Upper lobe of right lung (tissue), 1 donor: ENCODE results near the gene OR7G3. TPM values are rescaled to one million over a fixed set of nuclear protein-coding genes. Genes with fewer than 3 reads are reported as not detected.
A peak's percentile ranks its signal among the peaks of the same experiment; 100 is the strongest.

Source experiments
- ATAC-seq: fragments of 200-7000 bp; cut with Tn5 transposase; one replicate; pipeline ENCODE4 v1.9.1; 2020; ENCODE audit warnings: mild to moderate bottlenecking, moderate library complexity
- DNase-seq: peaks from one replicate; pipeline ENCODE4 v3.0.0-alpha.2; 2020
- H3K27ac ChIP-seq: fragments of 200-600 bp; one replicate; pipeline ENCODE4 v1.8.0; 2022
- H3K27me3 ChIP-seq: fragments of 200-600 bp; one replicate; pipeline ENCODE4 v1.8.0; 2022; ENCODE audit warnings: mild to moderate bottlenecking
- H3K36me3 ChIP-seq: fragments of 200-600 bp; one replicate; pipeline ENCODE4 v1.8.0; 2022
- H3K4me1 ChIP-seq: fragments of 200-600 bp; one replicate; pipeline ENCODE4 v1.8.0; 2022
- H3K4me3 ChIP-seq: fragments of 200-600 bp; one replicate; pipeline ENCODE4 v1.8.0; 2022; ENCODE audit warnings: mild to moderate bottlenecking
- H3K9me3 ChIP-seq: fragments of 200-600 bp; one replicate; pipeline ENCODE4 v1.8.0; 2022
- intact Hi-C: fragments of 100-400 bp; cut with DNase I; formaldehyde crosslinking; loops from one replicate; pipeline ENCODE4 v1.11.0; 2022
- total RNA-seq: library from RNA; stranded (reverse); fragmentation: NEBNext Ultra II Directional; extraction: Animal tissue kit (Norgen Biotek cat#: 25700); gene quantifications from one replicate; pipeline ENCODE4 v1.2.1, GENCODE V29; 2021
- TF ChIP-seq, protein P1 (sequence below): fragments of 200-600 bp; IDR thresholded peaks from one replicate; pipeline ENCODE4 v1.8.0; 2022; ENCODE audit warnings: antibody characterized with exemption
- donor health status: DM: no; HTN: yes; CAD: no; lungs with severe emphysema.

Gene OR7G3
- total RNA-seq, 1 donor from 2014 or later = not detected

DNA sequence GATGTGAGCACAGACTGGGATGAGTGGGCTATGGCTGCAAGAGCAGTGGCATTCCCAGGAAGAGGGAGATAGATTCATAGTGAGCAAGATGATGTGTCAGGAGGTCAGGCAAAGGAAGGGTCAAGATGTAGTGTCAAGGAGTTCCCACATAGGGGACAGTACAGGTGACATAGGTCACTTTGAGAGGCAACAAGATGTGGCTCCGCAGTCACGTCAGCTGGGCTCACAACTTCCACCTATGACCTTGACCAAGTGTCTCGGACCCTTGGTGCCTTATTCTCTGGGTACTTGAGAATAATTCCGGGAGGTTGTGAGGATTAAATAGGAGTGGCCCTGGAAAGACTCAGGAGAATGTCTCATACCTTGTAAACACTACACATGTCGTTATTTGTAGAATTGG, 23.9 kb upstream of the OR7G3 start:
- Histone ChIP-seq H3K4me1 (no peaks in the 10 kb centered on the region), H3K27me3 (no peaks in the 10 kb centered on the region), H3K27ac (no peak overlapping the region), H3K4me3 (no peak overlapping the region), H3K9me3 (peaks cover 22% of the 10 kb centered on the region), H3K36me3 (no peaks in the 10 kb centered on the region)
- intact Hi-C loops = no loop called here
- DNase-seq = no peak
- no peak for ATAC-seq
- TF ChIP-seq, protein P1, sequence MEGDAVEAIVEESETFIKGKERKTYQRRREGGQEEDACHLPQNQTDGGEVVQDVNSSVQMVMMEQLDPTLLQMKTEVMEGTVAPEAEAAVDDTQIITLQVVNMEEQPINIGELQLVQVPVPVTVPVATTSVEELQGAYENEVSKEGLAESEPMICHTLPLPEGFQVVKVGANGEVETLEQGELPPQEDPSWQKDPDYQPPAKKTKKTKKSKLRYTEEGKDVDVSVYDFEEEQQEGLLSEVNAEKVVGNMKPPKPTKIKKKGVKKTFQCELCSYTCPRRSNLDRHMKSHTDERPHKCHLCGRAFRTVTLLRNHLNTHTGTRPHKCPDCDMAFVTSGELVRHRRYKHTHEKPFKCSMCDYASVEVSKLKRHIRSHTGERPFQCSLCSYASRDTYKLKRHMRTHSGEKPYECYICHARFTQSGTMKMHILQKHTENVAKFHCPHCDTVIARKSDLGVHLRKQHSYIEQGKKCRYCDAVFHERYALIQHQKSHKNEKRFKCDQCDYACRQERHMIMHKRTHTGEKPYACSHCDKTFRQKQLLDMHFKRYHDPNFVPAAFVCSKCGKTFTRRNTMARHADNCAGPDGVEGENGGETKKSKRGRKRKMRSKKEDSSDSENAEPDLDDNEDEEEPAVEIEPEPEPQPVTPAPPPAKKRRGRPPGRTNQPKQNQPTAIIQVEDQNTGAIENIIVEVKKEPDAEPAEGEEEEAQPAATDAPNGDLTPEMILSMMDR = no peak

DNA sequence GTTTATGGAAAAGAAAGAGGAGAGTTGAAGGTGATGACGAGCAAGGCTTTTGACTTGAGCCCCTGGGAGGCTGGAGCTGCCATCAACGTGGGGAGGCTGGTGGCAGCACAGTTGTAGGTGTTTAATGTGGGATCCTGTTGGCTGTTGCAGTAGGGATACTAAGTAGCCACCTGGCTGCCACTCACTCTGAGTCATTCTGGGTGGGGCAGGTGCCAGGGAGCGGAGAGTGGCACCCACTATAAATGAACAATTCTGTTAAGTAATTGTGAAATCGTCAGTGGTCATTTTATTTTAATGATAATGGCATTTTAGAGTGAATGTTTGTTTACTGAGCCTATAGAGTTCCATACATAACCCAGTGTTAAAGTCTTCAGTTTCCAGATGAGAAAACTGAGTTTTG, 23.2 kb upstream of the OR7G3 start:
- Histone ChIP-seq H3K9me3 (peaks cover 26% of the 10 kb centered on the region), H3K36me3 (no peaks in the 10 kb centered on the region), H3K4me3 (no peak overlapping the region), H3K4me1 (no peaks in the 10 kb centered on the region), H3K27ac (no peak overlapping the region), H3K27me3 (no peaks in the 10 kb centered on the region)
- no peak for DNase-seq
- no peak for ATAC-seq
- TF ChIP-seq, protein P1 = no peak
- intact Hi-C loops = no loop called here

DNA sequence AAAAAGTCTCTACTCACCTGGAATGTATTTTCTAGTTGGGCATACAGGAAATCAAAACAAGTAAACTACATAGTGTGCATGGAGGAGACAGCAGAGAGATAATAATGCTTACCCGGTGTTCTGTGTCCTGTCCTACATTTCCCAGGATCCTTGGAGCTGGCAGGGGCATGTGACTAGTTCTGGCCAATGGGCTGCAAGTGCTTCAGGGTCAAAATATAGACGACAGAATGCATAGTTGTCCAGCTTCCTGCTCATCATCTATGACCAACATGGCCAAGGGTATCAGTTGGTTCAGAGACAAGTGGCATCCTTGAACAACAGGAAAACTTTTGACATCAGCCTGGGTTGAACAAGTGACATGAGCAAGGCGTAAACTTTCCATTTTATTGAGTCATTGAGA, 21.9 kb upstream of the OR7G3 start:
- intact Hi-C loops = no loop called here
- no peak for ATAC-seq
- peaks cover 23% of the 10 kb centered on the region for H3K9me3 ChIP-seq

DNA sequence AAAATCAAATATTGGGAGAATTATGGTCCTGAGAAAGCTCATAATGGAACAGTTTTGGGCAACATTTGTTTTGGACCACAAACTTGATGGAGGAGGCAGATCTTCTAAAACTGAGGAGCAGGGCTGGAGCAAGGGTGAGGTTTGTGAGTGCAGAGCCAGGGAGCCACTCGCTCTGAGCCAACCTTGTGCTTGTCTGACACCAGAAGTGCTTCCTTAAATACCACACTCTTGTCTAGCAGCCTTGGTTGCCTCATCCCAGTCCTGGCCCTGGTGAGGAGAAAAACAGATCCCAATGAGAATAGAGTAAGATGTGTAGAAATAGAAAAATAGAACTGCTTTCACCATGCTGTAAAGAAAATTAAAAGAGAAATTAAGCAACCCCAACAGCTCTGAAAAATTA, 20.1 kb upstream of the OR7G3 start:
- intact Hi-C loops = no loop called here
- no peak for DNase-seq
- TF ChIP-seq, protein P1 = no peak
- H3K36me3 ChIP-seq = no peaks in the 10 kb centered on the region
- peaks cover 6% of the 10 kb centered on the region for H3K4me1 ChIP-seq
- peaks cover 11% of the 10 kb centered on the region for H3K9me3 ChIP-seq
- H3K27ac ChIP-seq = no peak overlapping the region
- no peaks in the 10 kb centered on the region for H3K27me3 ChIP-seq
- no peak overlapping the region for H3K4me3 ChIP-seq
- peak; percentile 24 for ATAC-seq

More for the DNA sequence above, 21.9 kb upstream of the OR7G3 start:
- TF ChIP-seq, protein P1 = no peak
- Histone ChIP-seq H3K27ac (no peak overlapping the region), H3K4me1 (no peaks in the 10 kb centered on the region), H3K36me3 (no peaks in the 10 kb centered on the region), H3K27me3 (no peaks in the 10 kb centered on the region), H3K4me3 (no peak overlapping the region)
- DNase-seq = no peak

DNA sequence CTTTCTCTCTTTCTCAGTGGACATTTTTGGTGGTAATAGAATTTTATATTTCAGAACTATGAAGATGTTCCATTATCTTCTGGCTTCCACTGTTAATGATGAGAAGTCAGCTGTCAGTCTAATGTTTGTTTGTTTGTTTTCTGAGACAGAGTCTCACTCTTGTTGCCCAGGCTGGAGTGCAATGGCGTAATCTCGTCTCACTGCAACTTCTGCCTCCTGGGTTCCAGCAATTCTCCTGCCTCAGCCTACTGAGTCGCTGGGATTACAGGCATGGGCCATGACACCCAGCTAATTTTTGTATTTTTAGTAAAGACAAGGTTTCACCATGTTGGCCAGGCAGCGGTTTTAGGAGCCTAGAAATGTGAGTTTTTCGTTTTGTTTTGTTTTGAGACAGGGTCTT, 18.2 kb upstream of the OR7G3 start:
- TF ChIP-seq, protein P1 = no peak
- Histone ChIP-seq H3K4me3 (no peak overlapping the region), H3K27me3 (no peaks in the 10 kb centered on the region), H3K27ac (no peak overlapping the region), H3K4me1 (peaks cover 17% of the 10 kb centered on the region), H3K9me3 (peaks cover 11% of the 10 kb centered on the region), H3K36me3 (no peaks in the 10 kb centered on the region)
- intact Hi-C loops = no loop called here
- no peak for ATAC-seq
- no peak for DNase-seq
